Breast epithelium (tissue), 4 donors: ENCODE data around the gene CSNK1A1L. TPM values are rescaled to one million over a fixed set of nuclear protein-coding genes. Genes with fewer than 3 reads are reported as not detected.
A peak's percentile ranks its signal among the peaks of the same experiment; 100 is the strongest.

ENCODE experiments used
- DNase-seq, 2 donors: peaks; one replicate each; pipeline ENCODE4 v3.0.0-alpha.2; 2019; ENCODE audit warnings: low spot score in 2 of 2
- H3K27ac ChIP-seq, 2 donors: fragments of 200-600 bp; sonication (generic) in 1 of 2; one replicate each; pipeline ENCODE4 v1.5.1; 2016 to 2019; ENCODE audit warnings: mild to moderate bottlenecking in 1 of 2
- H3K27me3 ChIP-seq, 2 donors: fragments of 200-600 bp; sonication (generic) in 1 of 2; one replicate each; pipeline versions ENCODE4 v1.5.1 to v1.6.0; 2017 to 2019; ENCODE audit warnings: control low read depth in 1 of 2, mild to moderate bottlenecking in 1 of 2
- H3K36me3 ChIP-seq: fragments of 200-600 bp; one replicate; pipeline ENCODE4 v1.5.1; 2019
- H3K4me1 ChIP-seq, 2 donors: fragments of 200-600 bp; sonication (generic); one replicate each; pipeline ENCODE4 v1.5.1; 2016 to 2019; ENCODE audit warnings: control low read depth in 1 of 2
- H3K4me3 ChIP-seq, 3 donors: fragments of 200-600 bp; sonication (generic); 1 replicate in 2 of 3; 2 replicates in 1 of 3; pipeline ENCODE4 v1.5.1; 2016 to 2019; ENCODE audit warnings: mild to moderate bottlenecking in 3 of 3, moderate library complexity in 2 of 3
- H3K9me3 ChIP-seq, 2 donors: fragments of 200-600 bp; sonication (generic) in 1 of 2; one replicate each; pipeline ENCODE4 v1.5.1; 2016 to 2019; ENCODE audit warnings: control low read depth in 1 of 2
- CTCF ChIP-seq, 3 donors: fragments of 450-650 bp; IDR thresholded peaks; one replicate each; pipeline ENCODE4 v1.5.1; 2016 to 2017; ENCODE audit warnings: antibody characterized with exemption in 3 of 3, mild to moderate bottlenecking in 3 of 3, moderate library complexity in 3 of 3
- POLR2A ChIP-seq: fragments of 450-650 bp; IDR thresholded peaks from one replicate; pipeline ENCODE4 v1.6.1; 2016; ENCODE audit warnings: antibody characterized with exemption, mild to moderate bottlenecking, moderate library complexity
- POLR2AphosphoS5 ChIP-seq, 3 donors: sonication (generic); formaldehyde crosslinking; IDR thresholded peaks; one replicate each; pipeline ENCODE4 v1.6.1; 2017; ENCODE audit warnings: antibody characterized with exemption in 3 of 3
- intact Hi-C: fragments of 100-400 bp; cut with DNase I; formaldehyde crosslinking; loops from one replicate; pipeline ENCODE4 v1.15.1; 2023; ENCODE audit warnings: low total_unique reads
- total RNA-seq, 3 donors: library from RNA; depleted of rRNA; stranded (reverse); fragments of >200 nt; gene quantifications; one replicate each; pipeline ENCODE4 v1.1.0, GENCODE V29; 2016

CSNK1A1L gene
- total RNA-seq, 3 donors from 2014 or later: not detected

GRCh38 chr13:37141011-37141410 is 35.5 kb upstream of the CSNK1A1L start:
- no peak for TF ChIP-seq POLR2A
- no peak for TF ChIP-seq CTCF (IDR thresholded peaks at IDR 0.05)
- TF ChIP-seq POLR2AphosphoS5 (IDR thresholded peaks at IDR 0.05): no peak
- intact Hi-C loops: no loop called here

GRCh38 chr13:37139356-37139755 is 33.9 kb upstream of the CSNK1A1L start:
- Histone ChIP-seq H3K36me3 (no peaks in the 10 kb centered on the region), H3K4me3 (no peak overlapping the region), H3K4me1 (no peaks in the 10 kb centered on the region), H3K27ac (no peak overlapping the region), H3K9me3 (no peaks in the 10 kb centered on the region), H3K27me3 (no peaks in the 10 kb centered on the region)
- TF ChIP-seq POLR2AphosphoS5 (IDR thresholded peaks at IDR 0.05) (no peak), POLR2A (no peak), CTCF (IDR thresholded peaks at IDR 0.05) (no peak)
- no peak for DNase-seq
- intact Hi-C loops: no loop called here

More at GRCh38 chr13:37141011-37141410, 35.5 kb upstream of the CSNK1A1L start:
- Histone ChIP-seq H3K27me3 (no peaks in the 10 kb centered on the region), H3K9me3 (no peaks in the 10 kb centered on the region), H3K4me1 (no peaks in the 10 kb centered on the region), H3K27ac (no peak overlapping the region), H3K4me3 (no peak overlapping the region), H3K36me3 (no peaks in the 10 kb centered on the region)
- no peak for DNase-seq

GRCh38 chr13:37138926-37139325 is 33.5 kb upstream of the CSNK1A1L start:
- Histone ChIP-seq H3K36me3 (no peaks in the 10 kb centered on the region), H3K27me3 (no peaks in the 10 kb centered on the region), H3K9me3 (no peaks in the 10 kb centered on the region), H3K4me1 (no peaks in the 10 kb centered on the region), H3K4me3 (no peak overlapping the region), H3K27ac (no peak overlapping the region)
- TF ChIP-seq POLR2AphosphoS5 (IDR thresholded peaks at IDR 0.05) (no peak), CTCF (IDR thresholded peaks at IDR 0.05) (no peak), POLR2A (no peak)
- DNase-seq: no peak
- intact Hi-C loops: no loop called here

- Histone ChIP-seq H3K27ac (peak overlapping the region in 1 of 2 donors; percentile 1), H3K9me3 (no peaks in the 10 kb centered on the region), H3K4me1 (no peaks in the 10 kb centered on the region), H3K27me3 (no peaks in the 10 kb centered on the region), H3K4me3 (no peak overlapping the region), H3K36me3 (no peaks in the 10 kb centered on the region)
- no peak for TF ChIP-seq POLR2A
- no peak for TF ChIP-seq CTCF (IDR thresholded peaks at IDR 0.05)
- TF ChIP-seq POLR2AphosphoS5 (IDR thresholded peaks at IDR 0.05): no peak
- intact Hi-C loops: no loop called here
- no peak for DNase-seq
These were observed 32.7 kb upstream of the CSNK1A1L start for GRCh38 chr13:37138169-37138568.

- Histone ChIP-seq H3K36me3 (no peaks in the 10 kb centered on the region), H3K27ac (peak overlapping the region in 1 of 2 donors; percentile 6), H3K4me1 (no peaks in the 10 kb centered on the region), H3K9me3 (no peaks in the 10 kb centered on the region), H3K4me3 (no peak overlapping the region), H3K27me3 (no peaks in the 10 kb centered on the region)
- TF ChIP-seq POLR2A (no peak), POLR2AphosphoS5 (IDR thresholded peaks at IDR 0.05) (no peak)
- no peak for DNase-seq
- intact Hi-C loops: no loop called here
These were observed 31.2 kb upstream of the CSNK1A1L start for GRCh38 chr13:37136633-37137032.

GRCh38 chr13:37136187-37136586 is 30.7 kb upstream of the CSNK1A1L start:
- Histone ChIP-seq H3K36me3 (no peaks in the 10 kb centered on the region), H3K9me3 (no peaks in the 10 kb centered on the region), H3K4me3 (no peak overlapping the region), H3K4me1 (no peaks in the 10 kb centered on the region), H3K27ac (no peak overlapping the region), H3K27me3 (no peaks in the 10 kb centered on the region)
- intact Hi-C loops: no loop called here
- DNase-seq: no peak
- TF ChIP-seq POLR2A: no peak
- TF ChIP-seq POLR2AphosphoS5 (IDR thresholded peaks at IDR 0.05): no peak
- TF ChIP-seq CTCF (IDR thresholded peaks at IDR 0.05): no peak
